NCI-H2029 treated with DMSO at 0.1 percent for 48 hours (cell line): Measurements from ENCODE around the gene ABCA2.

Source experiments
- DNase-seq: peaks from one replicate; lab custom pipeline; 2025; lab: John Stamatoyannopoulos, UW

Gene ABCA2

GRCh38 chr9:137027369-137028262 is at the start of gene ABCA2:
Gene ABCA2 (minus strand): TSS chr9:137028237. CDS start chr9:137028140, 97 bp downstream.
- DNase-seq, result no peak

- DNase-seq, result no peak
Observed at GRCh38 chr9:137077010-137077747, 49.1 kb upstream of the ABCA2 start, which contains the start of gene UAP1L1. Gene UAP1L1 (plus strand): TSS chr9:137077517. CDS start chr9:137077533, 16 bp downstream.

- no peak for DNase-seq
Observed at GRCh38 chr9:137076636-137077009, 48.6 kb upstream of the ABCA2 start.

- no peak for DNase-seq
Observed at GRCh38 chr9:137075275-137075775, 47.3 kb upstream of the ABCA2 start.

- DNase-seq, result no peak
Observed at GRCh38 chr9:137074657-137075274, 46.7 kb upstream of the ABCA2 start.

- no peak for DNase-seq
Observed at GRCh38 chr9:137073992-137074399, 46.0 kb upstream of the ABCA2 start.

GRCh38 chr9:137071282-137071681 is 43.2 kb upstream of the ABCA2 start:
- DNase-seq, result no peak

- DNase-seq, result no peak
Observed at GRCh38 chr9:137070906-137071275, 42.9 kb upstream of the ABCA2 start.

GRCh38 chr9:137070201-137070905 is 42.3 kb upstream of the ABCA2 start, which contains the start of gene SAPCD2:
Gene SAPCD2 (minus strand): TSS chr9:137070557. CDS start chr9:137070460, 97 bp downstream.
- DNase-seq, result peak; percentile 72

- no peak for DNase-seq
Observed at GRCh38 chr9:137069508-137070091, 41.6 kb upstream of the ABCA2 start.

- no peak for DNase-seq
Observed at GRCh38 chr9:137068539-137069507, 40.8 kb upstream of the ABCA2 start.

GRCh38 chr9:137067860-137068538 is 40.0 kb upstream of the ABCA2 start:
- DNase-seq, result peak; percentile 56

- no peak for DNase-seq
Observed at GRCh38 chr9:137066096-137066861, 38.2 kb upstream of the ABCA2 start.

- no peak for DNase-seq
Observed at GRCh38 chr9:137065336-137065967, 37.4 kb upstream of the ABCA2 start.

GRCh38 chr9:137064880-137065164 is 36.8 kb upstream of the ABCA2 start:
- no peak for DNase-seq

GRCh38 chr9:137064027-137064879 is 36.2 kb upstream of the ABCA2 start:
- no peak for DNase-seq

GRCh38 chr9:137063311-137064026 is 35.4 kb upstream of the ABCA2 start:
- DNase-seq, result no peak
